ENCODE results near the gene PSMA1. TPM values are rescaled to one million over a fixed set of nuclear protein-coding genes. Genes with fewer than 3 reads are reported as not detected.

Gene PSMA1
- total RNA-seq, 1 experiment from 2014 or later: 275 TPM

DNA sequence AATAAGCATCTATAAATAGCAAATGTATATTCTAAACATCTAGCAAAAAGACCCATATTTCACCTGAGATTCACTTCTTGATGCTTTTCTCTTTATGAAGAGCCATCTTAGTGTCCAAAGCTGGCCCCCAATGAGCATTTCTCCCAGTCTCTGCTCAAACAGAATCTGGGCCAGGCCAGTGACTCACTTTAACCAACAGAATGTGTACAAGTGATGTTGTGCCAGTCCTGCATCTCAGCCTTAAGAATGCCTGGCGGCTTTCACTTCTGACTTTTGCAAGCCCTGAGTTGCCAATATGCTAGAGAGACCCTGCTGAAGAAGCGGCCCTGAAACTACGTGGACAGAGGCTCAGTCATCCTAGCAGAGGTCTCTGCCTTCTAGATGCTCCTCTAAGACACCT, 13.7 kb downstream of the PSMA1 start:
- Histone ChIP-seq H3K9me2 (replicated peaks; ENCODE audit: low read length) (no peaks in the 10 kb centered on the region), H3K27me3 (ENCODE audit: low read length) (no peaks in the 10 kb centered on the region), H3K79me2 (ENCODE audit: low read length) (0 out of 2 replicates have a peak, but pooled peaks cover 4% of the 10 kb centered on the region), H3K27ac (ENCODE audit: low read length) (no peak overlapping the region), H3K9ac (ENCODE audit: low read length) (no peak overlapping the region), H3K4me1 (ENCODE audit: insufficient read depth, low read length) (no peaks in the 10 kb centered on the region), H3K36me3 (ENCODE audit: low read depth, low read length) (peaks cover 57% of the 10 kb centered on the region), H3K9me3 (ENCODE audit: low read length) (no peaks in the 10 kb centered on the region), H2AFZ (ENCODE audit: low read length) (no peak overlapping the region), H3K4me3 (ENCODE audit: low read length) (no peak overlapping the region), H4K20me1 (ENCODE audit: low read length) (no peaks in the 10 kb centered on the region), H3K4me2 (ENCODE audit: low read length) (no peak overlapping the region), H3F3A (ENCODE audit: low read length, unreplicated experiment) (no peaks in the 10 kb centered on the region)
- CTCF ChIA-PET: no interaction called here
- TF ChIP-seq, protein P1, sequence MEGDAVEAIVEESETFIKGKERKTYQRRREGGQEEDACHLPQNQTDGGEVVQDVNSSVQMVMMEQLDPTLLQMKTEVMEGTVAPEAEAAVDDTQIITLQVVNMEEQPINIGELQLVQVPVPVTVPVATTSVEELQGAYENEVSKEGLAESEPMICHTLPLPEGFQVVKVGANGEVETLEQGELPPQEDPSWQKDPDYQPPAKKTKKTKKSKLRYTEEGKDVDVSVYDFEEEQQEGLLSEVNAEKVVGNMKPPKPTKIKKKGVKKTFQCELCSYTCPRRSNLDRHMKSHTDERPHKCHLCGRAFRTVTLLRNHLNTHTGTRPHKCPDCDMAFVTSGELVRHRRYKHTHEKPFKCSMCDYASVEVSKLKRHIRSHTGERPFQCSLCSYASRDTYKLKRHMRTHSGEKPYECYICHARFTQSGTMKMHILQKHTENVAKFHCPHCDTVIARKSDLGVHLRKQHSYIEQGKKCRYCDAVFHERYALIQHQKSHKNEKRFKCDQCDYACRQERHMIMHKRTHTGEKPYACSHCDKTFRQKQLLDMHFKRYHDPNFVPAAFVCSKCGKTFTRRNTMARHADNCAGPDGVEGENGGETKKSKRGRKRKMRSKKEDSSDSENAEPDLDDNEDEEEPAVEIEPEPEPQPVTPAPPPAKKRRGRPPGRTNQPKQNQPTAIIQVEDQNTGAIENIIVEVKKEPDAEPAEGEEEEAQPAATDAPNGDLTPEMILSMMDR (conservative IDR thresholded peaks at IDR 0.05; ENCODE audit: low read depth, low read length): no peak
- TF ChIP-seq EZH2phosphoT487 (IDR thresholded peaks at IDR 0.05; ENCODE audit: borderline replicate concordance, low read length) (no peak), EZH2 (IDR thresholded peaks at IDR 0.05; ENCODE audit: low read length, unreplicated experiment) (no peak)
- BruUV-seq (replicated peaks): no TSS peak
- ATAC-seq (no peak), DNase-seq (peak; percentile 12)
- POLR2A ChIA-PET (ENCODE audit: unreplicated experiment): interaction anchor here (0.7 kb wide), 1 partner anchor 1751 kb away, joined by 4 read pairs; no protein-coding TSS in a partner anchor
- intact Hi-C loops (cut with micrococcal nuclease): no loop called here

DNA sequence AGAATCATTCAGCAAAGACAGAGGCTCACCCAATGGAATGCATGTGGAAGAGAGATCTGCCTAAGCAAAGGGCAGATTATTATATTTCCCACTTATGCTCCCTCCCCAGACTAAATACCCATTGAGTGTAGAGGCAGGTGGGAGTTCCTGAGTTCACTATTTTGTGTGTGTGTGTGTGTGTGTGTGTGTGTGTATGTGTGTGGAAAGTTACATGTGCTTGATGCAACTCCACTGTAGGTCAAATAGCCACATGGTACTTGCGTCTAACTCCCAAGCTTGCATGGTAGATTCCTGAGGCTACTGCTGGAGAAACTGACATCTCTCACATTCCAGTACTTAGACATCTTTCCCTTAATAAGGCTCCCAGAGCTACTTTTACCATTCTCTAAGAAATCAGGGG, 17.2 kb downstream of the PSMA1 start:
- H3F3A ChIP-seq (ENCODE audit: low read length, unreplicated experiment): no peaks in the 10 kb centered on the region
- H4K20me1 ChIP-seq (ENCODE audit: low read length): no peaks in the 10 kb centered on the region
- H3K4me2 ChIP-seq (ENCODE audit: low read length): no peak overlapping the region
- H3K4me1 ChIP-seq (ENCODE audit: insufficient read depth, low read length): peaks cover 8% of the 10 kb centered on the region
- H3K79me2 ChIP-seq (ENCODE audit: low read length): peaks cover 13% of the 10 kb centered on the region
- intact Hi-C loops (cut with micrococcal nuclease): no loop called here
- H3K9ac ChIP-seq (ENCODE audit: low read length): no peak overlapping the region
- TF ChIP-seq EZH2phosphoT487 (IDR thresholded peaks at IDR 0.05; ENCODE audit: borderline replicate concordance, low read length) (no peak), EZH2 (IDR thresholded peaks at IDR 0.05; ENCODE audit: low read length, unreplicated experiment) (no peak)
- TF ChIP-seq, protein P1 (conservative IDR thresholded peaks at IDR 0.05; ENCODE audit: low read depth, low read length): no peak
- H3K27ac ChIP-seq (ENCODE audit: low read length): no peak overlapping the region
- no peak overlapping the region for H2AFZ ChIP-seq (ENCODE audit: low read length)
- H3K4me3 ChIP-seq (ENCODE audit: low read length): no peak overlapping the region
- ChIA-PET POLR2A (ENCODE audit: unreplicated experiment) (no interaction called here), CTCF (no interaction called here)
- no TSS peak for BruUV-seq (replicated peaks)
- H3K36me3 ChIP-seq (ENCODE audit: low read depth, low read length): peaks cover 32% of the 10 kb centered on the region
- no peaks in the 10 kb centered on the region for H3K9me3 ChIP-seq (ENCODE audit: low read length)
- no peak for ATAC-seq
- no peak for DNase-seq
- H3K9me2 ChIP-seq (replicated peaks; ENCODE audit: low read length): no peaks in the 10 kb centered on the region
- no peaks in the 10 kb centered on the region for H3K27me3 ChIP-seq (ENCODE audit: low read length)

DNA sequence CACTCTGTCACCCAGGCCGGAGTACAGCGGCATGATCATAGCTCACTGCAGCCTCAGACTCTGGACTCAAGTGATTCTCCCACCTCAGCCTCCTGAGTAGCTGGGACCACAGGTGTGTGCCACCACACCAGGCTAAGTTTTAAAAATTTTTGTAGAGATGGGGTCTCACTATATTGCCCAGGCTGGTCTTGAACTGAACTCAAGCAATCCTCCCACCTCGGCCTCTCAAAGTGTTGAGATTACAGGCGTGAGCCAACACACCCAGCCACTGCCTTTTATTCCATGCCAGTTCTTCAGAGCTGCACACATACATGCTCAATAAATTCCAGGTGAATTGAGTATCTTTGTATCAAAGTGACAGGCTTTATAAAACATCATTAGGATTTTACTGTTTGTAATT, 18.1 kb downstream of the PSMA1 start:
- H2AFZ ChIP-seq (ENCODE audit: low read length): no peak overlapping the region
- TF ChIP-seq, protein P1 (conservative IDR thresholded peaks at IDR 0.05; ENCODE audit: low read depth, low read length): no peak
- no peak for TF ChIP-seq EZH2 (IDR thresholded peaks at IDR 0.05; ENCODE audit: low read length, unreplicated experiment)
- TF ChIP-seq EZH2phosphoT487 (IDR thresholded peaks at IDR 0.05; ENCODE audit: borderline replicate concordance, low read length): no peak

More for the DNA sequence above, 18.1 kb downstream of the PSMA1 start:
- DNase-seq (no peak), ATAC-seq (no peak)
- intact Hi-C loops (cut with micrococcal nuclease): no loop called here
- Histone ChIP-seq H3K9me2 (replicated peaks; ENCODE audit: low read length) (no peaks in the 10 kb centered on the region), H3K4me3 (ENCODE audit: low read length) (no peak overlapping the region), H3K9ac (ENCODE audit: low read length) (no peak overlapping the region), H3K4me1 (ENCODE audit: insufficient read depth, low read length) (peaks cover 9% of the 10 kb centered on the region), H3K36me3 (ENCODE audit: low read depth, low read length) (peaks cover 29% of the 10 kb centered on the region), H4K20me1 (ENCODE audit: low read length) (no peaks in the 10 kb centered on the region), H3F3A (ENCODE audit: low read length, unreplicated experiment) (no peaks in the 10 kb centered on the region), H3K79me2 (ENCODE audit: low read length) (peaks cover 23% of the 10 kb centered on the region), H3K9me3 (ENCODE audit: low read length) (no peaks in the 10 kb centered on the region), H3K4me2 (ENCODE audit: low read length) (no peak overlapping the region), H3K27me3 (ENCODE audit: low read length) (no peaks in the 10 kb centered on the region), H3K27ac (ENCODE audit: low read length) (no peak overlapping the region)
- no TSS peak for BruUV-seq (replicated peaks)
- POLR2A ChIA-PET (ENCODE audit: unreplicated experiment): no interaction called here
- CTCF ChIA-PET: no interaction called here

Measured in PC-3 (cell line).